ENCODE data around the gene PLEKHG7. TPM values are rescaled to one million over a fixed set of nuclear protein-coding genes. Genes with fewer than 3 reads are reported as not detected.
"Not testable (repeated sequence)": the region's sequence is repeated elsewhere in the genome, so short reads cannot be mapped to it uniquely, and the experiment has no call there.

The PLEKHG7 gene, protein sequence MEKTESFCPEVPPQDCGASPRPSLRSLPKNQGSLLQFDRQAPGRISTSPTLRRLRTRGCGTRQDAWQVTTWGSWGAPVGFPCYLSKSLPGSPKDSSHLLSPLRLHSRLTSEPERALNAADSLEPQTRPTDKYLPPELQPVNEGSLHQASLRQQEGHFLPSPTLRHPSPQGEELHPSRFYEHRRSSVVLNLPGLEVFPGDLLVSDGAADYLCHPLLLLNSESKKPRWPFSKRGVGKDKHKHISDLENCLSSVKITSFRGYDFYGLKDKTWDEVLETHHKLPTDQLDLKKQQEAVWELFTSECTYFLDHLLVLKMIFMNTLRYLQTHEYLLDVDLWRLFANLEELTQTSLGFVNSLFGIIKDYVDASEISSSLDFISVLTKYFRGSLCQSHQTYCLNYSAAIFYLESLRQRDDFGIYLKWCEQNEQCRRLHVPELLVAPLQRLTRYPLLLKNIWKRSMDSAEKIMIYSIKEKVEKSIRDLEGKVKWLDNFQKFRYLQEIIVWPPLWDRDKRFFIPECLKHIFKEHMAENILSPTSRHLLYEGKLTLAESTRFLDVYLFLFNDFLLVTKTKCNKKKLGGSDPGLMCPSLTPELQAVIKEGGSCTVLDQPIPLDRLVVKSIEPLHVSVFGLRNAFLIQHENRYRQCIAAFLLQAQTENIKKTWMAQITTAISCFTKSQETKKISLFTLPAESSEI
- total RNA-seq = not detected in 2 replicates

DNA sequence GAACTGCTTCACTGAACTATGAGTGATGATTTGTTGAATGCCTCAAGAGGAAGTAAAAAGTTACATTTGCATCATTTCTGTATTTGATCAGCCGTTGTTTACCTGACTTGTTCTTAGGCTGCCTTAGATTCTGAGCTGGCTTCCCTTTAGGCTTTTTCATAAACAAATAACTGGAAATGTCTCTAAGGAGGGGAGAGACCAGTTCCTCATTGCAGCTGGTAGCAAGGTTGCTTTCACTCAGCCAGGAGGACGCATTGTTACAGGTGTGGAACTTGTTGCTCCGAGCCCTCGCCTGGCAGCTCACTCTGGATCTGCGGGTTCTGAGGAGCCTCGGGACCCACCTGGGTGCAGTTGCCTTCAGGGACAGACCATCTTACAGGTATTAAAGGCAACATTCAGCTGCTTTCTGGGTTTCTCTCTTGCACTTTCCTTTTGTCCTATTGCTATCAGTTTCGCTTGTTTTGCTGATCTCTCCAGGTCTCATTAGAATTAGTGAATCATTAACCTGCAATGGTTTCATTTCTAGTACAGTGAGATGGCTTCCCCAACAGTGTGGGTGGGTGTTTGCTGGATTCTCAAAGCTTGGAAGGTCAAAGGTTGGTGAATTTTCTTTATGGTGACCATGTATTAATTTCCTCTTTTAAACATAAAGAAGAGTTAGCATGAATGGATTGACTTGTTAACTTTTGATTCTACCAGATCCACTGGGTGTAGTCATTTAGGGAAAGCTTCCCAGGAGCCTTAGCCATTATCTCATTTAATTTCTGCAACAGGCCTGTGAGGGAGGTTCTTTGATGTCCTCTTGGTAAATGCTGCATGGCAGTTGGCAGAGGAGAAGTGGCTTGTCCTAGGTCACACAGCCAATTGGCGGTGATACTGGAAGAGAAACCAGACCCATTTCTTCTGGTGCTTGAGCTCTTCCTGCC lies at the start of gene PLEKHG7:
TSS of gene PLEKHG7 (plus strand) at position 236 of the 926 bp plus-strand sequence. CDS start 3,643 bp downstream, outside the sequence.
- DNase-seq (ENCODE audit: low spot score) = no peak
- Mint-ChIP-seq H3K27me3 (ENCODE audit: low read depth) (no peaks in the 10 kb centered on the region), H3K27ac (no peak within 1 kb of the TSS), H3K4me1 (ENCODE audit: low read depth) (peaks cover 5% of the 10 kb centered on the region), H3K4me3 (ENCODE audit: low read depth) (no peak within 1 kb of the TSS), H3K9me3 (peaks cover 5% of the 10 kb centered on the region), H3K36me3 (ENCODE audit: low read depth) (no peaks in the 10 kb centered on the region)
- intact Hi-C loops (cut with micrococcal nuclease) = no loop called here

DNA sequence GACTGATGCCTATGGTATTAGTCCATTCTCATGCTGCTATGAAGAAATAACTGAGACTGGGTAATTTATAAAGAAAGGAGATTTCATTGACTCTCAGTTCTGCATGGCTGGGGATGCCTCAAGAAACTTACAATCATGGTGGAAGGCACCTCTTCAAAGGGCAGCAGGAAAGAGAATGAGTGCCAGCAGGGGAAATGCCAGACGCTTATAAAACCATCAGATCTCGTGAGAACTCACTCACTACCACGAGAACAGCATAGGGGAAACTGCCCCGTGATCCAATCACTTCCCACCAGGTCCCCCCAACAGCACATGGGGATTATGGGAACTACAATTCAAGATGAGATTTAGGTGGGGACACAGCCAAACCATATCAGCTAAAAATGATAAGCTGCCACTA lies 48.5 kb upstream of the PLEKHG7 start:
- intact Hi-C loops (cut with micrococcal nuclease) = loop anchor here (5.0 kb wide), 1 partner anchor 1292 kb away; no protein-coding TSS in a partner anchor
- H3K4me3 Mint-ChIP-seq (ENCODE audit: low read depth); H3K27ac Mint-ChIP-seq; H3K27me3 Mint-ChIP-seq (ENCODE audit: low read depth); DNase-seq (ENCODE audit: low spot score); H3K4me1 Mint-ChIP-seq (ENCODE audit: low read depth); H3K36me3 Mint-ChIP-seq (ENCODE audit: low read depth); H3K9me3 Mint-ChIP-seq: not testable (repeated sequence)

DNA sequence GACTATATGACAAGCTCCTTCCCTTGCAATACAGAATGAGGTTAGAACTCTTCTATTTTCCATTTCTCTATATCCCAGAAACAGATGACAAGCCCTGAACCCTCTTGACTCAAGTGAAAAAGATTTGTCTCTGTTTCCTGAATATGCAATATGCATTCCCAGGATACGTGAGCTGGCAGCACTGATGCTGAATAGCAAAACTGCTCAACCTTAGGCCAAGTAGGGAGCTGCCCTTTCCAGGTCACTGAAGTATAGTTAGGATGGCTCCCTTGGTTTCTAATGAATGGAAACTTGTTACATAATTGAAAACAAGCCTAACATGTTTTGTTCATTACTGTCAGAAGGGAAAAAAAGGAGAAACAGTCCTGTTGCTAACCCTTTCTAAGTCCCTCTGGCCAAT lies 47.9 kb upstream of the PLEKHG7 start:
- Mint-ChIP-seq H3K4me1 (ENCODE audit: low read depth) (no peaks in the 10 kb centered on the region), H3K9me3 (no peaks in the 10 kb centered on the region), H3K27ac (no peak overlapping the region), H3K36me3 (ENCODE audit: low read depth) (no peaks in the 10 kb centered on the region), H3K4me3 (ENCODE audit: low read depth) (no peak overlapping the region), H3K27me3 (ENCODE audit: low read depth) (peaks cover 6% of the 10 kb centered on the region)
- no peak for DNase-seq (ENCODE audit: low spot score)
- intact Hi-C loops (cut with micrococcal nuclease) = loop anchor here (5.0 kb wide), 1 partner anchor 1293 kb away; no protein-coding TSS in a partner anchor

GRCh38 chr12:92656911-92657310 lies 45.9 kb upstream of the PLEKHG7 start:
- H3K4me1 Mint-ChIP-seq (ENCODE audit: low read depth) = no peaks in the 10 kb centered on the region
- H3K4me3 Mint-ChIP-seq (ENCODE audit: low read depth) = no peak overlapping the region
- no peaks in the 10 kb centered on the region for H3K9me3 Mint-ChIP-seq
- no peaks in the 10 kb centered on the region for H3K36me3 Mint-ChIP-seq (ENCODE audit: low read depth)
- H3K27me3 Mint-ChIP-seq (ENCODE audit: low read depth) = peaks cover 2% of the 10 kb centered on the region
- DNase-seq (ENCODE audit: low spot score) = no peak
- intact Hi-C loops (cut with micrococcal nuclease) = no loop called here
- no peak overlapping the region for H3K27ac Mint-ChIP-seq

- no peak overlapping the region for H3K27ac Mint-ChIP-seq
- no peak for DNase-seq (ENCODE audit: low spot score)
- H3K4me3 Mint-ChIP-seq (ENCODE audit: low read depth) = no peak overlapping the region
- H3K27me3 Mint-ChIP-seq (ENCODE audit: low read depth) = peaks cover 2% of the 10 kb centered on the region
- H3K36me3 Mint-ChIP-seq (ENCODE audit: low read depth) = no peaks in the 10 kb centered on the region
- no peaks in the 10 kb centered on the region for H3K9me3 Mint-ChIP-seq
- intact Hi-C loops (cut with micrococcal nuclease) = no loop called here
- H3K4me1 Mint-ChIP-seq (ENCODE audit: low read depth) = no peaks in the 10 kb centered on the region
Observed at GRCh38 chr12:92657770-92658169, 45.0 kb upstream of the PLEKHG7 start.

- no peaks in the 10 kb centered on the region for H3K36me3 Mint-ChIP-seq (ENCODE audit: low read depth)
- H3K9me3 Mint-ChIP-seq = no peaks in the 10 kb centered on the region
- intact Hi-C loops (cut with micrococcal nuclease) = no loop called here
- DNase-seq (ENCODE audit: low spot score) = no peak
- no peak overlapping the region for H3K27ac Mint-ChIP-seq
- H3K27me3 Mint-ChIP-seq (ENCODE audit: low read depth) = peaks cover 2% of the 10 kb centered on the region
- H3K4me1 Mint-ChIP-seq (ENCODE audit: low read depth) = no peaks in the 10 kb centered on the region
- no peak overlapping the region for H3K4me3 Mint-ChIP-seq (ENCODE audit: low read depth)
Observed at GRCh38 chr12:92658611-92659010, 44.2 kb upstream of the PLEKHG7 start.

GRCh38 chr12:92661269-92661668 lies 41.5 kb upstream of the PLEKHG7 start:
- H3K4me1 Mint-ChIP-seq (ENCODE audit: low read depth) = no peaks in the 10 kb centered on the region
- no peak overlapping the region for H3K27ac Mint-ChIP-seq
- H3K9me3 Mint-ChIP-seq = no peaks in the 10 kb centered on the region
- intact Hi-C loops (cut with micrococcal nuclease) = no loop called here
- no peak for DNase-seq (ENCODE audit: low spot score)
- no peaks in the 10 kb centered on the region for H3K36me3 Mint-ChIP-seq (ENCODE audit: low read depth)
- peaks cover 2% of the 10 kb centered on the region for H3K27me3 Mint-ChIP-seq (ENCODE audit: low read depth)
- H3K4me3 Mint-ChIP-seq (ENCODE audit: low read depth) = no peak overlapping the region

DNA sequence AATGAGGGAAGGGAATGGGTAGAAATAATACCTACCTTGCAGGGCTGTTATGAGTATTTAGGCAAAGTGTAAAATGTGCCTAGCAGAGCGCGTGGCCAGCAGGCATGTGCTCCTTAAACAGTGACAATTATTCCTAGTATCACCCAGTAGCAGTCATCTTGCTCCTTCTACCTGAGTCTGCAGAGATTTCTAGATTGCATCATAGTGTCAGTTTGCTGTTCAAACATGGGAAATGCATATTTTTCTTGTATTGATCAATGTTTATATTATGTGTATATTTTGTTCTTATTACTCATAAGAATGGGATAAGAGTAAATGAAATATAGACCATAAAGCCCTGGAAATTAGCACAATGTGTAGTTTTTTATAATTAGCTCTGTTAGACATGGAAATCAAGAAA lies 37.3 kb upstream of the PLEKHG7 start:
- H3K27me3 Mint-ChIP-seq (ENCODE audit: low read depth) = no peaks in the 10 kb centered on the region
- H3K4me1 Mint-ChIP-seq (ENCODE audit: low read depth) = no peaks in the 10 kb centered on the region
- intact Hi-C loops (cut with micrococcal nuclease) = no loop called here
- no peak overlapping the region for H3K27ac Mint-ChIP-seq
- no peak for DNase-seq (ENCODE audit: low spot score)
- no peak overlapping the region for H3K4me3 Mint-ChIP-seq (ENCODE audit: low read depth)
- no peaks in the 10 kb centered on the region for H3K36me3 Mint-ChIP-seq (ENCODE audit: low read depth)
- H3K9me3 Mint-ChIP-seq = no peaks in the 10 kb centered on the region

GRCh38 chr12:92668739-92669138 lies 34.0 kb upstream of the PLEKHG7 start:
- no peaks in the 10 kb centered on the region for H3K27me3 Mint-ChIP-seq (ENCODE audit: low read depth)
- DNase-seq (ENCODE audit: low spot score) = no peak
- no peak overlapping the region for H3K27ac Mint-ChIP-seq
- no peaks in the 10 kb centered on the region for H3K9me3 Mint-ChIP-seq
- no peak overlapping the region for H3K4me3 Mint-ChIP-seq (ENCODE audit: low read depth)
- no peaks in the 10 kb centered on the region for H3K36me3 Mint-ChIP-seq (ENCODE audit: low read depth)
- no peaks in the 10 kb centered on the region for H3K4me1 Mint-ChIP-seq (ENCODE audit: low read depth)
- intact Hi-C loops (cut with micrococcal nuclease) = no loop called here

- not testable (repeated sequence) for H3K4me1 Mint-ChIP-seq (ENCODE audit: low read depth)
Observed at GRCh38 chr12:92671524-92671923, 31.3 kb upstream of the PLEKHG7 start.

GRCh38 chr12:92673756-92674155 lies 29.0 kb upstream of the PLEKHG7 start:
- intact Hi-C loops (cut with micrococcal nuclease) = no loop called here
- no peak for DNase-seq (ENCODE audit: low spot score)
- Mint-ChIP-seq H3K27me3 (ENCODE audit: low read depth) (no peaks in the 10 kb centered on the region), H3K36me3 (ENCODE audit: low read depth) (no peaks in the 10 kb centered on the region), H3K9me3 (no peaks in the 10 kb centered on the region), H3K4me1 (ENCODE audit: low read depth) (no peaks in the 10 kb centered on the region), H3K4me3 (ENCODE audit: low read depth) (no peak overlapping the region), H3K27ac (no peak overlapping the region)

More at GRCh38 chr12:92671524-92671923, 31.3 kb upstream of the PLEKHG7 start:
- H3K9me3 Mint-ChIP-seq; H3K36me3 Mint-ChIP-seq (ENCODE audit: low read depth); H3K27ac Mint-ChIP-seq; intact Hi-C loops (cut with micrococcal nuclease); H3K4me3 Mint-ChIP-seq (ENCODE audit: low read depth); DNase-seq (ENCODE audit: low spot score); H3K27me3 Mint-ChIP-seq (ENCODE audit: low read depth): not testable (repeated sequence)

DNA sequence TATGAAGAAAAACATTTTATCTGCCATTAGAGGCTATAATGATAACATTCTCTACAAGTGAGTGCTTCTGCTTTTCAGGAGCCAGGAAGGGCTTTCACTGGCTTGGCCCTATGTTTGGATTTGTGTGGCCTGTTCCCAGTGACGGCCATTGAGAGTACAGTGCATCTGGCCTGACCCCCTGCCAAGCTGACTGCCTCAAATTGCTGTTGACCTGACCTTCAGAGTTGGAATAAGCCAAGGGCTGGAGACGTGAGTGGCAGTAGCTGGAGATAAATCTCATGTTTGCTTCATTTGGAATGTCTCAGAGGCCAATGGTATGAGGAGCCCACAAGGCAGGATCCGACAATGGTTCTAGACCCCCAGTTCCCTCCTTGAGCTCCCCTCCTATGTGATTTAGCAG lies 28.3 kb upstream of the PLEKHG7 start:
- Mint-ChIP-seq H3K27ac (no peak overlapping the region), H3K4me3 (ENCODE audit: low read depth) (no peak overlapping the region), H3K4me1 (ENCODE audit: low read depth) (no peaks in the 10 kb centered on the region), H3K27me3 (ENCODE audit: low read depth) (no peaks in the 10 kb centered on the region), H3K9me3 (no peaks in the 10 kb centered on the region), H3K36me3 (ENCODE audit: low read depth) (no peaks in the 10 kb centered on the region)
- intact Hi-C loops (cut with micrococcal nuclease) = no loop called here
- DNase-seq (ENCODE audit: low spot score) = no peak

Data from activated T-helper 2 cell treated with anti-CD3 and anti-CD28 coated beads, Interferon-gamma antibody, Interleukin-2, Interleukin-4, amounts not matched to agents 10 μg/mL and 5 μg/mL and 100 μg/mL, durations not matched to agents 14 hours and 24 hours and 36 hours (primary cell).